Kidney epithelial cell (primary cell): ENCODE results near the gene GIPC3. TPM values are rescaled to one million over a fixed set of nuclear protein-coding genes. Genes with fewer than 3 reads are reported as not detected.

Experiments used
- DNase-seq: peaks from one replicate; pipeline ENCODE4 v3.0.0-alpha.2; 2010; ENCODE audit warnings: low read depth
- H3K27me3 ChIP-seq: 2 replicates; pipeline ENCODE4 v1.6.0; 2011; ENCODE audit warnings: low read length; ENCODE audit not compliant: control insufficient read depth, insufficient read depth
- H3K36me3 ChIP-seq: 2 replicates; pipeline ENCODE4 v1.5.1; 2011; ENCODE audit warnings: low read length; ENCODE audit not compliant: control insufficient read depth, insufficient read depth
- H3K4me3 ChIP-seq: 2 replicates; pipeline ENCODE4 v1.5.1; 2011; ENCODE audit warnings: low read depth, mild to moderate bottlenecking, control low read depth, low read length
- CTCF ChIP-seq: IDR thresholded peaks from 2 replicates; pipeline ENCODE4 v1.5.1; 2011; ENCODE audit warnings: mild to moderate bottlenecking, moderate library complexity, low read length, control low read depth, inconsistent platforms; ENCODE audit not compliant: insufficient read depth, poor library complexity, severe bottlenecking
- total RNA-seq: library from RNA; depleted of rRNA; stranded (reverse); fragments of >200 nt; gene quantifications from 2 replicates; pipeline ENCODE4 v1.2.3, GENCODE V29; 2015

GIPC3 gene
- 0.21 TPM in 1 of 2 replicates, not detected in the other for total RNA-seq

- no peak for DNase-seq
- peaks cover 18% of the 10 kb centered on the region for H3K27me3 ChIP-seq
- no peak within 1 kb of the TSS for H3K4me3 ChIP-seq
- no peak for TF ChIP-seq CTCF
- no peaks in the 10 kb centered on the region for H3K36me3 ChIP-seq
Observed at GRCh38 chr19:3585301-3586126, at the start of gene GIPC3. Gene GIPC3 (plus strand): TSS chr19:3585478. CDS start chr19:3585598, 120 bp downstream.

- DNase-seq: no peak
- no peak for TF ChIP-seq CTCF
- Histone ChIP-seq H3K27me3 (no peaks in the 10 kb centered on the region), H3K36me3 (peaks cover 3% of the 10 kb centered on the region), H3K4me3 (no peak overlapping the region)
Observed at GRCh38 chr19:3535563-3535965, 49.7 kb upstream of the GIPC3 start.

- H3K36me3 ChIP-seq: peaks cover 3% of the 10 kb centered on the region
- DNase-seq: no peak
Observed at GRCh38 chr19:3535981-3536380, 49.3 kb upstream of the GIPC3 start.

GRCh38 chr19:3536429-3537100 lies 48.7 kb upstream of the GIPC3 start:
- TF ChIP-seq CTCF: no peak
- no peak for DNase-seq
- peaks cover 3% of the 10 kb centered on the region for H3K36me3 ChIP-seq
- H3K27me3 ChIP-seq: no peaks in the 10 kb centered on the region
- H3K4me3 ChIP-seq: no peak overlapping the region

More at GRCh38 chr19:3535981-3536380, 49.3 kb upstream of the GIPC3 start:
- no peak for TF ChIP-seq CTCF
- Histone ChIP-seq H3K27me3 (no peaks in the 10 kb centered on the region), H3K4me3 (no peak overlapping the region)

GRCh38 chr19:3537101-3537437 lies 48.2 kb upstream of the GIPC3 start:
- Histone ChIP-seq H3K4me3 (no peak overlapping the region), H3K36me3 (peaks cover 3% of the 10 kb centered on the region), H3K27me3 (no peaks in the 10 kb centered on the region)
- DNase-seq: no peak
- no peak for TF ChIP-seq CTCF
